ENCODE data around the gene CDKN2C. TPM values are rescaled to one million over a fixed set of nuclear protein-coding genes. Genes with fewer than 3 reads are reported as not detected.

CDKN2C gene
- 2.4 TPM for total RNA-seq

DNA sequence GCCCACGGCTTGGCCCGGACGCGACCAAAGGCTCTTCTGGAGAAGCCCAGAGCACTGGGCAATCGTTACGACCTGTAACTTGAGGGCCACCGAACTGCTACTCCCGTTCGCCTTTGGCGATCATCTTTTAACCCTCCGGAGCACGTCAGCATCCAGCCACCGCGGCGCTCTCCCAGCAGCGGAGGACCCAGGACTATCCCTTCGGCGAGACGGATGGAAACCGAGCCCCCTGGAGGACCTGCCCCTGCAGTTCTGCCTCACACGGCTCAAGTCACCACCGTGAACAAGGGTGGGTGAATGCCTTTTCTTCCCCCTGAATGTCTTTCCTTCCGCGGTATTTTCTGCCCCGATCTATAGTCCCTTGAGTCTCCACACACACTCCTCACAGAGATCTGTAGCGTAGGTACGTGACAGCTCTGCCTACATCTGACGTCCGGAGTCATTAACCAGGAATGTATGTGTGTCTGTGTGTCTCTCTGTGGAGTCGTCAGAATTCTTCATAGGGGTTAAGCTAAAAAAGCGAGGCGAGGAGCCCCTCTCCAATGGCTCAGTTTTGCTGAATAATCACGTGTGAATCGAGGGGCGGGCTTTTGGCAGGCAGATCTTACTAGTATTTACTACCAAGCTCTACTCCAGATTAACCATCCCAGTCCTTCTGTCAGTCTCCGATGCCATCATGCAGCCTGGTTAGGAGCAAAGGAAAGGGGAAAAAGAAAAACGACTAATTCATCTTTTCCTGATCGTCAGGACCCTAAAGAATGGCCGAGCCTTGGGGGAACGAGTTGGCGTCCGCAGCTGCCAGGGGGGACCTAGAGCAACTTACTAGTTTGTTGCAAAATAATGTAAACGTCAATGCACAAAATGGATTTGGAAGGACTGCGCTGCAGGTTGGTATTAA is at the start of gene CDKN2C:
Gene CDKN2C (plus strand): TSS at position 635 of the 898 bp plus-strand sequence. CDS start 124 bp downstream, at position 759.
- TF ChIP-seq CTCF (IDR thresholded peaks at IDR 0.05): peak in 1 of 3 experiments; percentile 14

DNA sequence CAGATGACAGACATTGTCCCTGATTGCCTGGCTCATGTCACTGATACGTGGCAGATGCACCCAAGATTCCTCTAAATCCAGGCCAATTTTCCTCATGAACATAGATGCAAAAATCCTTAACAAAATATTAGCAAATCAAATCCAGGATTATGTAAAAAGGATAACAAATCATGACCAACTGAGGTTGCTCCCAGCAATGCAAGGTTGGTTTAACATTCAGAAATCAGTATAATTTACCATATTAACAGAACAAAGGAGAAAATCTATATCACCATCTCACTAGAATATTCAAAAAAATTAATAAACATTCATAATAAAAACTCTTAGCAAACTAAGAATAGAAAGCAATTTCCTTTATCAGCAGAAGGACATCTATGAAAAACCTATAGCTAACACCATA is 49.6 kb upstream of the CDKN2C start:
- H3K36me3 ChIP-seq: no peaks in the 10 kb centered on the region
- intact Hi-C loops (cut with DNase I): no loop called here
- no peaks in the 10 kb centered on the region for H3K27me3 ChIP-seq
- no peak for DNase-seq (ENCODE audit: low spot score in 2 of 2)
- no peak overlapping the region for H3K27ac ChIP-seq
- H3K4me1 ChIP-seq: no peaks in the 10 kb centered on the region
- no peak for TF ChIP-seq CTCF (IDR thresholded peaks at IDR 0.05)
- no peak overlapping the region for H3K4me3 ChIP-seq
- peaks cover 0 to 14% of the 10 kb centered on the region in 2 donors for H3K9me3 ChIP-seq

More for the DNA sequence above, at the start of gene CDKN2C:
- no peaks in the 10 kb centered on the region for H3K4me1 ChIP-seq
- intact Hi-C loops (cut with DNase I): loop anchor here (1.0 to 10.0 kb wide), 6 partner anchors 8 to 1175 kb away; partner anchors contain the start of genes BTF3L4, OSBPL9, RNF11 and TXNDC12
- peak; percentile 63 to 89 for DNase-seq (ENCODE audit: low spot score in 2 of 2)
- H3K36me3 ChIP-seq: no peaks in the 10 kb centered on the region
- H3K4me3 ChIP-seq: peak within 1 kb of the TSS; percentile 80 to 93
- H3K27me3 ChIP-seq: no peaks in the 10 kb centered on the region
- H3K9me3 ChIP-seq: no peaks in the 10 kb centered on the region
- peak within 1 kb of the TSS; percentile 95 to 98 for H3K27ac ChIP-seq

- intact Hi-C loops (cut with DNase I): no loop called here
- H3K4me1 ChIP-seq: no peaks in the 10 kb centered on the region
- DNase-seq (ENCODE audit: low spot score in 2 of 2): no peak
- peaks cover 0 to 14% of the 10 kb centered on the region in 2 donors for H3K9me3 ChIP-seq
- H3K27ac ChIP-seq: no peak overlapping the region
- no peaks in the 10 kb centered on the region for H3K27me3 ChIP-seq
- no peak for TF ChIP-seq CTCF (IDR thresholded peaks at IDR 0.05)
- H3K36me3 ChIP-seq: no peaks in the 10 kb centered on the region
- no peak overlapping the region for H3K4me3 ChIP-seq
These were observed 49.0 kb upstream of the CDKN2C start for GRCh38 chr1:50921029-50921428.

DNA sequence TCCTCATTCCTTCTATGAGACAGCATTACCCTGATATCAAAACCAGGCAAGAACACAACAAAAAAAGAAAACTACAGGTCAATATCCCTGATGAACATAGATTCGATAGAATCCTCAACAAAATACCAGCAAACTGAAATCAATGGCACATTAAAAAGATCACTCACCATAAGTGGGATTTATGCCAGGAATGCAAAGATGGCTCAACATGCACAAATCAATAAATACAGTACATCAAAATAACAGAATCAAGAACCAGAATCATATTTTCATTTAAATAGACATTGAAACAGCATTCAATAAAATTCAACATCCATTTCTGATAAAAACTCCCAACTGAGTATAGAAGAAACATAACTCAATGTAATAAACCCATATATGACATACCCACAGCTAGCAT is 46.5 kb upstream of the CDKN2C start:
- no peak for TF ChIP-seq CTCF (IDR thresholded peaks at IDR 0.05)
- H3K27me3 ChIP-seq: no peaks in the 10 kb centered on the region

GRCh38 chr1:50929376-50929958 is 40.6 kb upstream of the CDKN2C start:
- H3K9me3 ChIP-seq: peaks cover 0 to under 1% of the 10 kb centered on the region in 2 donors
- intact Hi-C loops (cut with DNase I): loop anchor here (5.0 kb wide), 1 partner anchor 263 kb away; no protein-coding TSS in a partner anchor

More for the DNA sequence above, 46.5 kb upstream of the CDKN2C start:
- Histone ChIP-seq H3K27ac (no peak overlapping the region), H3K36me3 (no peaks in the 10 kb centered on the region), H3K4me3 (no peak overlapping the region), H3K9me3 (peaks cover 0 to 14% of the 10 kb centered on the region in 2 donors), H3K4me1 (no peaks in the 10 kb centered on the region)
- intact Hi-C loops (cut with DNase I): no loop called here
- no peak for DNase-seq (ENCODE audit: low spot score in 2 of 2)

More at GRCh38 chr1:50929376-50929958, 40.6 kb upstream of the CDKN2C start:
- TF ChIP-seq CTCF (IDR thresholded peaks at IDR 0.05): peak; percentile 27 to 62 (median 48)
- H3K27me3 ChIP-seq: no peaks in the 10 kb centered on the region
- H3K4me1 ChIP-seq: no peaks in the 10 kb centered on the region
- H3K27ac ChIP-seq: no peak overlapping the region
- no peak for DNase-seq (ENCODE audit: low spot score in 2 of 2)
- H3K4me3 ChIP-seq: no peak overlapping the region
- H3K36me3 ChIP-seq: no peaks in the 10 kb centered on the region
